Measurements from ENCODE around the gene IGFLR1. TPM values are rescaled to one million over a fixed set of nuclear protein-coding genes. Genes with fewer than 3 reads are reported as not detected.
A peak's percentile ranks its signal among the peaks of the same experiment; 100 is the strongest.

The IGFLR1 gene
- total and polyA plus RNA-seq, 2 of the 8 experiments (the other 6 are each of a cell fraction or from before 2014, with no cell fraction given): 8.4 to 28.9 TPM

GRCh38 chr19:35748106-35749020 lies 6.1 kb upstream of the IGFLR1 start, which contains the start of gene LIN37:
Gene LIN37, plus strand, starts transcription at chr19:35748576. Its CDS starts 149 bp downstream, at chr19:35748725.
- Histone ChIP-seq H3K18ac (ENCODE audit: extremely low read depth, low read length) (no peak within 1 kb of the TSS), H4K91ac (replicated peaks; ENCODE audit: insufficient read length, low read length) (no peak within 1 kb of the TSS), H2AK5ac (ENCODE audit: low read depth, low read length) (no peak within 1 kb of the TSS), H2BK12ac (ENCODE audit: low read depth, low read length) (no peak within 1 kb of the TSS), H3K9ac (replicated peaks in 1 of 4; ENCODE audit: extremely low read depth in 1 of 4, low read depth in 3 of 4, low read length in 3 of 4) (peak within 1 kb of the TSS; percentile 14 to 70 (median 46); a peak in 3 of 7 replicates), H3K4me2 (ENCODE audit: insufficient read depth in 1 of 2, low read depth in 2 of 2, low read length in 2 of 2) (peak within 1 kb of the TSS; percentile 90 to 94), H3K36me3 (ENCODE audit: control insufficient read depth in 2 of 4, insufficient read depth in 4 of 4, low read length in 3 of 4) (no peaks in the 10 kb centered on the region), H4K20me1 (replicated peaks in 1 of 2; ENCODE audit: control insufficient read depth in 1 of 2, insufficient read depth in 2 of 2, low read length in 2 of 2) (no peaks in the 10 kb centered on the region), H3K27ac (ENCODE audit: low read depth, low read length) (no peak within 1 kb of the TSS), H3K4me3 (ENCODE audit: extremely low read depth in 1 of 4, insufficient read depth in 2 of 4, low read depth in 3 of 4, low read length in 4 of 4) (peak within 1 kb of the TSS; percentile 58 to 93 (median 90)), H2BK120ac (replicated peaks; ENCODE audit: low read depth, low read length) (no peak within 1 kb of the TSS), H2BK5ac (ENCODE audit: low read depth, low read length) (no peak within 1 kb of the TSS; the same call in 1 of the 2 replicates), H3K9me3 (ENCODE audit: insufficient read depth in 2 of 2, low read depth in 1 of 2, low read length in 1 of 2) (no peaks in the 10 kb centered on the region), H4K8ac (ENCODE audit: extremely low read depth, insufficient read depth, low read length) (no peak within 1 kb of the TSS), H3K23me2 (ENCODE audit: low read depth, low read length) (peaks cover 11% of the 10 kb centered on the region), H2BK20ac (ENCODE audit: low read length) (no peak within 1 kb of the TSS), H2AFZ (ENCODE audit: low read length) (peak within 1 kb of the TSS; percentile 86; the same call in 1 of the 2 replicates), H3K4ac (replicated peaks; ENCODE audit: insufficient read length, low read depth, low read length) (peak within 1 kb of the TSS; percentile 61), H3K79me1 (ENCODE audit: low read depth, low read length) (no peaks in the 10 kb centered on the region; the same call in none of the 2 replicates), H4K5ac (ENCODE audit: insufficient read length, low read depth, low read length) (no peak within 1 kb of the TSS), H2BK15ac (ENCODE audit: low read length) (no peak within 1 kb of the TSS), H3K79me2 (ENCODE audit: control insufficient read depth in 1 of 2, insufficient read depth in 2 of 2, low read length in 2 of 2) (peaks cover 0 to 7% of the 10 kb centered on the region in 2 experiments; a peak in 1 of 4 replicates), H3K56ac (replicated peaks; ENCODE audit: insufficient read length, low read depth, low read length) (no peak within 1 kb of the TSS), H3K23ac (ENCODE audit: insufficient read length) (no peak within 1 kb of the TSS), H3K14ac (ENCODE audit: insufficient read length) (no peak within 1 kb of the TSS), H3K27me3 (replicated peaks in 1 of 4; ENCODE audit: control insufficient read depth in 3 of 4, extremely low read depth in 1 of 4, insufficient read depth in 3 of 4, low read length in 3 of 4) (no peaks in the 10 kb centered on the region), H3K4me1 (replicated peaks in 1 of 4; ENCODE audit: control insufficient read depth in 3 of 4, insufficient read depth in 4 of 4, low read length in 3 of 4) (peaks cover 0 to 4% (median 2%) of the 10 kb centered on the region in 4 experiments; a peak in 3 of 7 replicates)
- ChIA-PET POLR2A (ENCODE audit: partially characterized antibody) (interaction anchor here (0.6 to 1.5 kb wide), 16 partner anchors 8 to 138 kb away, joined by 3 to 18 read pairs (median 4); partner anchors contain the start of gene HSPB6), CTCF (ENCODE audit: partially characterized antibody) (interaction anchor here (0.7 to 2.0 kb wide), 10 partner anchors 9 to 192 kb away, joined by 3 to 6 read pairs (median 3); partner anchors contain the start of gene PRODH2)
- FAIRE-seq: peak; percentile 86
- DNase-seq (ENCODE audit: low read depth in 1 of 2, low spot score in 2 of 2): peak; percentile 97 to 99
- WGBS, 2 experiments (ENCODE audit: extremely low coverage in 1 of 2, insufficient coverage in 1 of 2, insufficient read length in 1 of 2, insufficient replicate concordance in 2 of 2, low coverage in 1 of 2, low lambda C conversion rate in 2 of 2, missing lambda C conversion rate in 1 of 2): 3% methylated on average over 42 of the region's 45 CpGs; no CpG with 5 or more reads in 1 of the 2 experiments
- peak; percentile 52 for TF ChIP-seq ASH2L (IDR thresholded peaks at IDR 0.05; ENCODE audit: low read length)
- TF ChIP-seq CEBPB (IDR thresholded peaks at IDR 0.05; ENCODE audit: low read depth, low read length): peak; percentile 99
- no peak for TF ChIP-seq USF2 (IDR thresholded peaks at IDR 0.05; ENCODE audit: low read length)
- no peak for TF ChIP-seq RAD21 (IDR thresholded peaks at IDR 0.05 in 1 of 2, conservative IDR thresholded peaks at IDR 0.05 in 1 of 2; ENCODE audit: low read depth in 2 of 2, low read length in 2 of 2)
- peak; percentile 89 for TF ChIP-seq SAP30 (IDR thresholded peaks at IDR 0.05; ENCODE audit: insufficient read depth, insufficient replicate concordance, low read length)
- peak; percentile 91 for TF ChIP-seq SIX5 (IDR thresholded peaks at IDR 0.05; ENCODE audit: low read depth, low read length)
- no peak for TF ChIP-seq SRF (IDR thresholded peaks at IDR 0.05; ENCODE audit: low read depth, low read length)
- TF ChIP-seq JUND (IDR thresholded peaks at IDR 0.05; ENCODE audit: low read length): no peak
- peak; percentile 66 for TF ChIP-seq NANOG (IDR thresholded peaks at IDR 0.05; ENCODE audit: insufficient read depth, low read depth, low read length, poor library complexity, severe bottlenecking)

Measured in H1 (cell line).